HG02884 (cell line): ENCODE results near the gene USP6NL.

Source experiments
- ATAC-seq: cut with Tn5 transposase; IDR thresholded peaks from one replicate; pipeline ENCODE4 v1.9.1; 2021; ENCODE audit warnings: mild to moderate bottlenecking, moderate library complexity; ENCODE audit not compliant: unreplicated experiment

USP6NL gene

DNA sequence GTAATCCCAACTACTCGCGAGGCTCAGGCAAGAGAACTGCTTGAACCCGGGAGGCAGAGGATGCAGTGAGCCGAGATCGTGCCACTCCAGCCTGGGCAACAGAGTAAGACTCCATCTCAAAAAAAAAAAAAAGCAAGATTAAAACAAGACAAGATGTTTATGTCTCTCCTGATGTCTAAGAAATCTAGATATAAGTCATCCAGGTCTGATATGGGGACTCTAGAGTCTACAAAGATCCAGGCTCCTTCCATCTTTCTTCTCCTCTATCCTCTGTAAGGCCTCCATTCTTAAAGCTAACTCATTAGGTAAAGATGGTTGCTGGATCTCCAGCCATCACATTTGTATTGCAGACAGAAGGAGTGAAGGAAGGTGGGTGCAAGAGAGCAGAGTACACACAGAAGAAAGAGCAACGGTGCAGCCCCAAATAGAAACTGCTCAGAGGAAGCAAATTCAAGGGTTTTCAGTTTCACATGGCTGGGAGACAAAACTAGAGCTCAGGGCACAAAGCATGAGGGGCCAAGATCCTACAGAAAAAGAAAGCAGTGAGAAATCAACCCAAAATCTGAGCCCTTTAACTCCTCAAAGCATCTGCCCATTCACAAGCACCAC lies 57.6 kb downstream of the USP6NL start:
- peak; percentile 83 for ATAC-seq

DNA sequence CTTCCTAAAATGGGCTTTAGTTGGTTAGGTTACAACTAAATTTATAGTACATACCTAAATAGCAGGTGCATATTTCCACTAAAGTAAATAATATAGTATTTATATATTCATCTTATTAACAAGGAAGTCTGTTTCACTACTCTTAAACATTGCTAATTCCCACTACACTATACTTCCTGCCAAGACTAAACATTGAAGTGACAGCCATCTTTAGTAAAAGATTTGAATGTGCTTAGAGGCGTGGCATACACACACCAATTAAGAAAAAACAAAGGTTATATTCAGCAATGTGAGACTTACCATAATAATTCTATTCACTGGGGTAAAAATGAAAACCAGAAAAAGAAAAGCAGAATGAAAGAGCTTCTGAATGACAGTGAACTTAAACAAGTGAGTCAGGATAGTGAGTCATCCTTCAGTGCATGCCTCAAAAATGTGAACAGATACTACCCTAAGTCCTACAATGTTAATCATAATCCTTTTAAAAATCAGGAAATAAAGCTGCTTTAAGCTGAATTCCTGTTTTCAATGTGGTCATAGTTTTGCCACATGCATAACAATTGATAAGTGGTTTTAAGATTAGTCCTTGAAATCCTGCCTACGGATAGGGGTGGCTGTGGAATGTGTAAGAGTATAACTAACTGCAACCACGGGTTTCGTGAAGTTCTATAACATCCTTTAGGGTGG lies 59.4 kb downstream of the USP6NL start:
- no peak for ATAC-seq

DNA sequence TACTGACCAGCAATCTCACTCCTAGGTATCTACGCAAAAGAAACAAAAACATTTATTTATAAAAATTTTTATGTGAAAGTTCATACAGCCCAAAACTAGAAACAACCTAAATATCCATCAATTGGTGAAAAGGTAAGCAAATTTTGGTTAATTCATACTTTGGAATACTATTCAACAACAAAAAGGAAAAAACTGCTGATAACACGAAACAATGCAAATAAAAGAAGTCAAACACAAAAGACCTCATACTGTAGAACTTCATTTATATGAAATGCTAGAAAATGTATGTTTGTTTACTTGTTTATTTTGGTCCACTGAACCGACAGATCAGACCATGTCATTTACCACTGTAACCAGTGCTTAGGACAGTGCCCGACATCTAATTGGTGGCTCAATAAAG lies 60.3 kb downstream of the USP6NL start:
- no peak for ATAC-seq

DNA sequence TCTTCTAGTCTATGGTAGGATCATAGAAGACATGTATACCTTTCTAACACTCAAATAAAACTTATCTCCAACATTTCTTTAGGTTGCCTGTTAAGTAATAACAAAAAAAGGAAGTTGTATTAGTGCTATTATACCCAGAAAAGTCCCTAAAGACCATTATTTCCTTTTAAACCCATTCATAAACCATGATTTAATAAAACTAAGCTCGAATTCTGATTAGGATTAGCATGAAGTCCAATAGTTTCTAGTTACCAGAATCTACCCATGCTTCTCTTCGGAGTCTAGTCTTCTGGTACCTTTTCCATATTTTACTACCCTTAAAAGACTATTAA lies 62.7 kb downstream of the USP6NL start:
- no peak for ATAC-seq

DNA sequence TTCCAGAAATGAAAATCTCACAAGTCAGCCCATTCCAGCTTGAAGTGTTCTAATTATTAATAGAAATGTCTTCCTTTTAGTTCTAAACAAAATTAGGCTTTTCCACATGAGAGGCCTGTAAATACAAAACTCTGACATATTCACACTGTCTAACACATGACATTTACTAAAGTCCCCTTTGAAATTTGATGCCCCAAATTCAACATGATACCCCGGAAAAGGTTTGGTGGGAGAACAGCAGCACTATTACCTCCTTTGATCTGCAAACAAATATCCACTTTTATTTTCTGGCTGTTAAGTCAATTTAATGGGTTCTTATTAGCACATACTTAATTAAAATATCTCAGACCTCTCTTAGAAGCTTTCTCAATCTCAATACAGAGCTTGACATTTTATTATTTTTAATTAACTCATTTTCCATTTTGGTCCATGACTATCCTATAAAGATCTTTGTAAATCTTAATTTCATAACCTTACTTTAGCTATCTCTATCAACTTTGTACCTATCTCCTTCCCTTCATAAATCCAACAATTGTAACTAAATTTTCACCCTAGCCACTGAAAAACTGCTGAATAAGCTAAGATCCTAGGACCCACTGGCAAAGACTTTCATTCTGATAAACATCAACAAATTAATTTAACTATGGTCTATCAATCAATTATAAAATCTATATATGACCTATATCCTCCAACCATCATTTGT lies 63.2 kb downstream of the USP6NL start:
- no peak for ATAC-seq

DNA sequence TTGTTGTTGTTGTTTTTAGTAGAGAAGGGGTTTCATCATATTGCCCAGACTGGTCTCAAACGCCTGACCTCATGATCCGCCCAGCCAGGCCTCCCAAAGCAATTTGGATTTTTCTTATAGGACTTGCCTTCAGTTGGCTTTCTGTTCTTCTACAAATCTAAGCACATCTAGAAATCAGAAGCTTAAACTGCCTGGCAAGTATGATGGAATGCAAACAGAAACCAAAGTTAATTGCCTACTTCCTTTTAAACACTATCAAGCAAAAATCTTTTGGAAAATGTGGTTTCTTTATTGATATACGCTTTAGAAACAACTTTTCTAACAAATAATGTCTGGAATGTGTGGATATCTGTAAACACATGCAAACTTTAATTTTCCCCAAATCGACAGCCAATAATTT lies 64.9 kb downstream of the USP6NL start:
- no peak for ATAC-seq

DNA sequence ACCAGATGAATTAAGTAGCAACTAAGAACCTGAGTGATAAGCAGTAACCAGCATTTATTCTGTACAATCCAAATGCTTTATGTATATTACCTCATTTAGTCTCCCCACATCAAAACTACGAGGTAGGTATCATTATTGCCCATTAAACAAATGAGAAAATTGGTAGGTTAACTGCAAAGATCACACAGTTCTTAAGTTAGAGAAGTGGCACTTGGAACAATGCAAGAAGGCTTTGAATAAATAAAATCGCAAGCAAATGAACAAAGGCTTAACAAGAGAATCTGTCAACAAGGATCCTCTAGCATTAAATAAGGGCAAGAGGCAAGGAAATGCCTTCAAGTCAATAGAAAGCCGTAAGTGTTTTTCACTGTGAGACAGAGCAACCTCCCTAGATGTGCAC lies 70.2 kb downstream of the USP6NL start:
- no peak for ATAC-seq

DNA sequence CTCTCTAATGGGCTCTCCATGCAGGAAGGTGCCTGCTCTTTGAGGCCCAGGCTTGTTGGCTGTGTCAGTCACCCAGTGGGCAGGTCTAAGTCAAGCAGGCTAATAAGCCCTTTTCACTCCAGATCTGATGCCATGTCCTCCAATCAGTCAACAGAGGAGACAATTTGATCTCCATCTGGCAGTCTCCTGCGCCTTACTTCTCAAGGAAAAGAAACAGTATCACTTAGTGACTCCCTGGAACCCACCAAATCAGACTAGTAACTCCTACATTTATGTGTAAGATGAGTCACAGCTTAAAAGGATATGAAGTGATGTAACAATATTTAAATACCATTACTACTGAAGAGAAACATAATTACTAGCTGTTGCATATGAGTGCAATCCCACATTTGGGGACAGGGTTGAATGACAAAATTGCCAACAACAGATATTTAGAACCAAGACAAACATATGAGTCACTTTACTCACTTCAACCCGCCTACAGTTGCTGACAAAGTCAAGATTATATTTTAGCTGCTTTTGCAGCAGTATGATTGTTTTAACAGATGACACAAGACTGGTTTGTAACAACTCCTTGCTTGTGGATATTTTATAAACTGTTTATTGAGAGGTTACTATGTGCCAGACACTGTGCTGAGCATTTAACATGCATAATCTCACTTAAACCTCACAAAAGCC lies 72.1 kb downstream of the USP6NL start:
- no peak for ATAC-seq

DNA sequence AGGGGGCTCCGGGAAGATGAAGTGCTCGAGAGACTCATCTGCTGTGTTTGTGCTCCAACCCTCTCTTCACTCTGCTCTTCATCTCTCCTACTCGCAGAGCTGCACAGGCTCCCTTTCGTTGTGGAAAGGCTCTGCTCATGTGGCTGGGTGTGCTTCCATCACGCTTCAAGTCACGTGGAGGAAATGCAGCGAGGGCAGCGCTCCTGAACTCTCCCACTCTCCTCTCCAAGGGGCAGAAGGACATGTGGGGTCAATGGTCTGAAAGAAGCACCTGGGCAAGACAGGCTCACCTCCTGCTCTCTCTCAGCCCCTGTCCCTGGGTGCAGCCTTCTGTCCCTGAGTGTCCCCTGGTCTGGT lies 72.6 kb downstream of the USP6NL start:
- ATAC-seq: no peak

DNA sequence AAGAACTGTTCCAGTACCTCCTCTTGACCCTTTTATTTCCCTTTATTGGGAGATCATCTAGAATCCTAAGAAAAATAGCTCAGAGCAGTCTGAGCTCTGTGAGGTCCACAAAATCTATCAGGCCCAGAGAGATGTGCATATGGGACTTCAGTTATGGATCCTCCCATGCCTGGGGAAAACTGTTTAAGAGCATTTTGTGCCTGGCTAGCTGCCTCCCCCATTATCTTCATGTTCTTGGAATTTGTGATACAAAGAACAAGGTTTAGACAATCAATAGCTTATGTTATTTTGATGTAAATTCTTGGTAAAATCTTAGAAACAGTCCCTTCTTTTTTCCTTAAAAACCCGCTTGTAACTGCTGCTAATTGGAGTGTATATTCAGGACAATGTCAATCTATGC lies 75.2 kb downstream of the USP6NL start:
- no peak for ATAC-seq

DNA sequence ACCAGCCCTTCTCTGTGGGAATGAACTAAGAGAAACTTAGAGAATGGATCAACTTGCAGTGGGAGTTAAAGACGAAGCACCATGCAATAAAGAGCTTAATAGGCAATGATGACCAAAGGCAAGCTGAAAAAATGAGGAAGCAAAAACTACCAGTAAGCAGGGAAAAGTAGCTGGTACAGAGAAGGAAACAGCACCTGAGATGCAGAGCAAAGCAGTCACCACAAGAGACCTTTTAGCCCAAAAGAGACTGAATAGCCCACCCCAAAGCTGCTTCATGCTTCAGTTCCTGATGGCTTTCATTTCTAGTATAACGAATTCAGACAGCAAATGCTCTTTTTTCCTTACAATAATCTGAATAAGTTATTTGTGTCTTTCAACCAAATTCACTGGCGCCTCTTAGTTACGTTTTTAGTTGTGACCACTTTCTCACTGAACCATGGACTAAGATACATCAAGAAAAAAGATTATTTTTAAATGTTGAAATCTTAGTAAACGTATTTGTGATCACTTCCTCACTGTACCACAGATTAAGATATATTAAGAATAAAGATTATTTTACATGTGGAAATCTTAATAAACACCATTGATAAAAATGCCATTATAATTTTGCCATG lies 76.0 kb downstream of the USP6NL start:
- ATAC-seq: no peak

DNA sequence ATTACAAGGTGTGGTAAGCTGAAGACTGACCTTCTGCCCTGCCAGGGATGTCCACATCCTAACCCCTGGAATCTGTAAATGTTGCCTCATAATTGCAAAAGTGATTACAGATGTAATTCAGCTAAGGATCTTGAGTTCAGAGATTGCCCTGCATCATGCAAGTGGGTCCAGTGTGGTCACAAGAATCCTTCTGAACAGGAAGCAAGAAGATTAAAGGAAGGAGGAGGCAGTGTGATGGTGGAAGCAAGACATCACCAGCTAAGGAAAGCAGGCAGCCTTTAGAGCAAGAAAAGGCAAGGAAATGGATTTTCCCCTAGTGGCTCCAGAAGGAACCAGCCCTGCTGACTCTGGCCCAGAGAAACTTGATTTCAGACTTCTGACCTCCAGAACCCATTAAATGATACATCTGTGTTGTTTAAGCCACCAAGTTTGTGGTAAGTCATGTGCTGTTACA lies 78.1 kb downstream of the USP6NL start:
- ATAC-seq: no peak

DNA sequence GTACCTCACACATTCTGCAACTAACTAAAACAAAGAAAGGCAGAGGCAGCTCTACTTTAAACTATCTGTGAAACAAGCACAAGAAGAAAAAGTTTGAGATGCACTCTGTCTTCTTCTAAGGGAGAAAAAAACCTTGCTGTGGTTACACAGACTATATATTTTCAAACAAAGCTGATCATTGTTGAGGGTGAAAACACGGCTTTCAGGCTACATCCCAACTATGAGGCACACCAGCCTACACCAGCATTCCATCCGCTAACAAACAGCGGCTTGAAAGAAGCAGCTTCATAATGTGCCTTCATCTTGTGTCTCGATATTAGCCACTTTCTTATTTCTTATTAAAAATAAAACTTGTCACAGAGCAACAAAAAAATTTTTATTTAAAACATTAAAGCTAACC lies 79.1 kb downstream of the USP6NL start:
- ATAC-seq: no peak

DNA sequence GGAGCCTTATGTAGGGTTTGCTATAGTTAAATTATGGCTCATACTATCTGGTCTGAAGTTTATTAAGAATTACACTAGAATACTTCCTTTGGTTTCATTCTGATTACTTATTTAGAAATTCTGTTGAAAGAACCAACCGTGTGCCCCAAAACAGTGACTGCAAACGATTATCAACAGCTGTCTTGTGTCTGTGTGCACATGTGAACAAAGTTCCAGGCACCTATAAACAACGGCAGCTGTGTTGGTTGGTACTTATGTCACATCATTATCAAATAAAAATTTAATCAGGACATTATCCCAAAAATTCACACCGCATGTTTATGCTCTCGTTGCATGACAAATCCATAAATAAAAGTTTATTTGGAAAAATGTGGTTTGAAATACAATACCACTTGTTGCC lies 80.6 kb downstream of the USP6NL start:
- ATAC-seq: no peak

DNA sequence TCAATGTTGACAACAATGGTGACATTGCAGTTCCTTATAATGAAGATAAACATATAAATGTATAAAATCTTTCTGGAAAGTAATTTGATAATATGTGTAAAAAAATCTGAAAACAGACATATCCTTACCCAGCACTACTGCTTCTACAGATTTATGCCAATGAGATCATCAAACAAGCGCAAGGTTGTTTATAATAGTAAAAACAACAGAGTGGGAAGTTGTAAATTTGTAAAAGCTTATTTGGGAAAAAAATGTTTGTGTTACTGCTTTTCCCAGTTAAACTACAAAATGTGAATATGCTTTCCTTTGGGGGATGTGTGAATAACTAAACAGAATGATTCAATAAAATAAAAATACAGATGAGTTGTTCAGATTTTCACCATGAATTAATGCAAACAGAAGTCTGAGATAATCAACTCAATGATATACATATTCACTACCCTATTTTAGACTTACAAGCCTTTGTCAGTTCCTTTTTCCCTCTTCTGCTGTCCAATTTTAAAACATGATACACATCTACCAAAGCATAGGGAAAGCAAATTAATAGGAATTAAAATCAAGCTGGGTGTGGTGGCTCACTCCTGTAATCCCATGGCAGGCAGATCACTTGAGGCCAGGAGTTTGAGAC lies 82.1 kb downstream of the USP6NL start:
- no peak for ATAC-seq

DNA sequence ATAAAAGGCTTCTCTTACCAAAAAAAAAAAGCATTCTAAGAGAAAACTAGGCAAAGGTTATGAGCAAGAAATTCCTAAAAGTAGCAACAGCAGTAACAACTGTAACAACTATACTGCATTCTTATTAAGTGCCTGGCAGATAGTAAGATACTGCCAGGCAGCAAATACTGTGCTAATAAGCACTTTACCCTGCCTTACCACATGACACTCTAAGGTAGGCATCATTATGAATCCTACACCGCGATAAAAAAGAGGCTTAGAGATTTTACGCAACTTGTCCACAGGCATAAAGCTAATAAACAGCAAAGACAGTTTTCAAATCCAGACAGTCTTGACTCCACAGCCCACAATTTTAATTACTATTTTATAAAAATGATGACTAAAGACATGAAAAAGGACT lies 83.2 kb downstream of the USP6NL start:
- no peak for ATAC-seq

DNA sequence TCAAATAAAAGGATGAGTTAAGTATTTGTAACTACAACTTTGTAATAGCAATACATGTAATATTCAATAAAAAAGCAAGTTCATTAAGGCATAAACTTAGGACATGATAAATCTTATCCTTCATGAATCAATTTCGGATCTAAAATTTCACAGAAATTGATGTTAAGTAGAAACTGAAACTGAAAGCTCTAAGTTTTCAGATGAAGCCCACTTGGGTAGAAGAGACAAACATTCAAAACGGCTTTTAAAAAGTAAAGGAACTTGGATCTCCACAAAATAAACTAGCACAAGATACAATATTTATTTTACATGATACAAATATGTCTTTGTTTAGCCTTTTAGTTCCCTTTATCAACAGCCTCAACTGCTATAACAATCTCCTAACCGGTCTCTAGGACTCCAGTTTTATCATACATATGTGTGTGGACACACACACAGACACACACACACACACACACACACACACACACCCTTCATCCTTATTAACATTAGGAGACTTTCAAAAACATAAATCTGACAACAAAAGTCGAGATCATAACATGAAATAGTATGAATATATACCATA lies 83.7 kb downstream of the USP6NL start:
- ATAC-seq: no peak

DNA sequence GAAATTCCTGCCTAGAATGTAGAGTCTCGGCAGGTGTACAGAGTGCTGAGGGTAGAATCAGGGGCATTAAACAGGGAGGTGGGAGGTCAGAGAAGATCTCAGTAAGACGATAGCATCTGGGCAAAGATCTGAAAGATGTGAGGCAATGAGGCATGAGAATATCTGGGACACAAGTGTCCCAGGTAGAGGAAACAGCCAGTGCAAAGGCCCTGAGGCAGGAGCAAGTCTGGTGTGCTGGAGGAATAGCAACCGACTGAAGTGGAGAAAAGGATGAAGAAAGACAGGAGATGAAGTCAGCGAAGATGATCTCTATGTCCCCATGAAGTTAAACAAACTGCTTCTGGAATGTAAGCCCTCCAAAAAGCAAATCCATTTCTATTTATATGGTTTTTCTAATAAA lies 84.4 kb downstream of the USP6NL start:
- ATAC-seq: no peak

DNA sequence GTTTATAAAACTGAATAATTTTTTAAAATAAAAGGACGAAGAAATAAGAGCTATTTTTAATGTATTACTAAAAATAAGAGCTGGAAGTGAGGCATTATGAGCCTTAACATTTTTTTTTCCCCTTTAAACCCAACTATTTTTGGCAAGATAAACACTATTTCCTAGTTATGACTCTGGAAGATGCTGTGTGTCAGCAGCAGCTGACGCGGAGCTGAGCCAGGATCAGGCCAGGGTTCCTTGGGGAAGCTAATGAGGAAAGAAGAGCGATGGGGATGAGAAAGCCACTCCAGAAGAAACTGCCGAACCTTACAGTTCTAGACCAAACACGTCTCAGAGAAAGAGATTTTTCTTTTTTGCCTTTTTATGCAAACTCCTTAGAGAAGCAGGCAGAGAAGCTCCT lies 85.9 kb downstream of the USP6NL start:
- ATAC-seq: no peak

DNA sequence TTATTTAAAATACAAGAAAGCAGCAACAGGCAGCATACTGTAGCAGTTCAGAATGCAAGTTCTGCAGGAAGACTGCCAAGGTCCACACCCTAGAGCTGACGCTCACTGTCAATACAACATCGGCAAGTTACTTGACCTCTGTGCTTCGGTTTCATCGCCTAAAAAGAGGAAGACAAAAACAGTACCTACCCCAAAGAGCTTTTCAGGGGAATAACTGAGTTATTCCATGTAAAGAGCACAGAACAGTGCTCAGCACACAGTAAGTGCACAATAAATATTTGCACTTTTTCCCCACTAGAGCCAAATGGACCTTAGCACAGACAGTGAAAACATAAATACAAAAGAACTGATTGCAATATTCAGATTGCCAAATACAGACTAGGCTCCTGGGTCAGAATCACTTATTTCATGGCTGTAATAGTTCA lies 88.6 kb downstream of the USP6NL start:
- no peak for ATAC-seq

DNA sequence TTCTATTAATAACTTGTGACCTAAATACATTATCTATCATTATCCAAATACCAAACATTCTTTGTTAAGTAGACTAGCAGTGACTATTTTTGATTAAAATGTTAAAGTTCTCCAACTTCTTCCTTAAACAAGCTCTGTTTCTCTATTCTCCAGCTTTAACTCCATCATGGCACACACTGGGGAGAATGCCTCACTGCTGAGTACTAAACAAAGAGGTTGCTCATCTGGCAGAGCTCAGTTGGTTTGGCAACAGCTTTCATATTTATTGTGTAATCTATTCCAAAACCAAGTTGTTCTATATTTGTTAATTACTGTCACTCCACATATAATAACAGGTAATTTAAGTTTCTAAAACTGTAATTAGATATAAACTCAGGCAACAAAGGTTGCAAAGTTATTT lies 89.6 kb downstream of the USP6NL start:
- no peak for ATAC-seq
